HepG2 (cell line): ENCODE results near the gene TUBB4B. TPM values are rescaled to one million over a fixed set of nuclear protein-coding genes. Genes with fewer than 3 reads are reported as not detected.

Source experiments
- ATF4 ChIP-seq, 2 experiments: fragments of 450-650 bp in 1 of 2; sonication (generic) in 1 of 2; formaldehyde crosslinking; IDR thresholded peaks; 2 replicates each; pipeline versions ENCODE4 v1.5.0 to v1.8.0; 2020 to 2022; ENCODE audit warnings: mild to moderate bottlenecking in 1 of 2, missing genetic modification reagents in 1 of 2
- ATF7-NPFF ChIP-seq: sonication (generic); formaldehyde crosslinking; IDR thresholded peaks from 2 replicates; pipeline ENCODE4 v1.8.1; 2023; ENCODE audit warnings: mild to moderate bottlenecking, low read depth, missing genetic modification reagents, moderate library complexity
- CEBPG ChIP-seq: IDR thresholded peaks from 2 replicates; pipeline ENCODE4 v1.6.1; 2016
- MEF2D ChIP-seq: sonication (generic); formaldehyde crosslinking; IDR thresholded peaks from 2 replicates; pipeline ENCODE4 v1.5.1; 2020; ENCODE audit warnings: mild to moderate bottlenecking, missing genetic modification reagents
- NFE2 ChIP-seq: sonication (generic); formaldehyde crosslinking; IDR thresholded peaks from 2 replicates; pipeline ENCODE4 v1.4.0; 2020; ENCODE audit warnings: missing genetic modification reagents
- TBL1XR1 ChIP-seq: fragments of 150-350 bp; IDR thresholded peaks from 2 replicates; pipeline ENCODE4 v1.6.1; 2014; ENCODE audit warnings: borderline replicate concordance, low read length; ENCODE audit not compliant: partially characterized antibody
- TBX3 ChIP-seq: fragments of 450-650 bp; IDR thresholded peaks from 2 replicates; pipeline ENCODE4 v1.6.1; 2017; ENCODE audit warnings: antibody characterized with exemption, mild to moderate bottlenecking, inconsistent platforms, borderline replicate concordance
- ZBTB26 ChIP-seq: IDR thresholded peaks from 2 replicates; pipeline ENCODE4 v1.6.1; 2016; ENCODE audit warnings: missing compliant biosample characterization, missing genetic modification reagents, borderline replicate concordance
- ZFP91 ChIP-seq: sonication (generic); formaldehyde crosslinking; IDR thresholded peaks from 2 replicates; pipeline ENCODE4 v1.9.0; 2022; ENCODE audit warnings: missing genetic modification reagents, mild to moderate bottlenecking, borderline replicate concordance
- ZNF33B ChIP-seq: sonication (generic); formaldehyde crosslinking; IDR thresholded peaks from 2 replicates; pipeline ENCODE4 v1.5.1; 2020; ENCODE audit warnings: mild to moderate bottlenecking, missing genetic modification reagents
- ZNF674 ChIP-seq: sonication (generic); formaldehyde crosslinking; IDR thresholded peaks from 2 replicates; pipeline ENCODE4 v1.5.0; 2020; ENCODE audit warnings: low read depth, mild to moderate bottlenecking, missing genetic modification reagents
- ZNF746 ChIP-seq: sonication (generic); formaldehyde crosslinking; IDR thresholded peaks from 2 replicates; pipeline ENCODE4 v1.8.0; 2022; ENCODE audit warnings: mild to moderate bottlenecking, missing genetic modification reagents
- ZSCAN20 ChIP-seq: sonication (generic); formaldehyde crosslinking; IDR thresholded peaks from 2 replicates; pipeline ENCODE4 v1.4.0; 2020; ENCODE audit warnings: missing genetic modification reagents, mild to moderate bottlenecking, borderline replicate concordance
- ZUFSP ChIP-seq: sonication (generic); formaldehyde crosslinking; IDR thresholded peaks from 2 replicates; pipeline ENCODE4 v1.9.0; 2021; ENCODE audit warnings: missing genetic modification reagents, mild to moderate bottlenecking, borderline replicate concordance
- ZXDC ChIP-seq: sonication (generic); formaldehyde crosslinking; IDR thresholded peaks from 2 replicates; pipeline ENCODE4 v1.5.0; 2020; ENCODE audit warnings: mild to moderate bottlenecking, missing genetic modification reagents
- polyA plus RNA-seq, 8 experiments: library from polyadenylated mRNA; depleted of rRNA in 3 of 8; stranded (reverse) in 7 of 8; unstranded in 1 of 8; fragments of >200 nt; fragmentation: Illumina TruSeq in 4 of 8; extraction: Trizol in 4 of 8; gene quantifications; 2 replicates each; pipeline versions ENCODE4 v1.2.1 to v1.2.3, GENCODE V29; 2011 to 2016; ENCODE audit warnings: low read depth in 4 of 8, missing spikeins in 1 of 8, mixed read lengths in 1 of 8; ENCODE audit not compliant: insufficient read depth in 1 of 8
- total RNA-seq, 5 experiments: library from RNA; depleted of rRNA; stranded (reverse); fragments of >200 nt; fragmentation: Illumina TruSeq; extraction: Trizol; gene quantifications; 2 replicates each; pipeline ENCODE4 v1.2.3, GENCODE V29; 2016; ENCODE audit warnings: low read depth in 1 of 5

The TUBB4B gene
- total and polyA plus RNA-seq, 2 of the 13 experiments (the other 11 are each of a cell fraction or from before 2014, with no cell fraction given), result 182 to 412 TPM

GRCh38 chr9:137200311-137201204 is 40.5 kb upstream of the TUBB4B start, which contains the start of gene TPRN (continued):
- TF ChIP-seq ZFP91, result peak; percentile 76
- no peak for TF ChIP-seq NFE2 (CRISPR knock-in tag)
- 0 out of 2 replicates have a peak, but pooled peaks have one; percentile 23 for TF ChIP-seq ZXDC
- no peak for TF ChIP-seq ZUFSP (CRISPR knock-in tag)
- peak; percentile 28; the same call in 1 of the 2 replicates for TF ChIP-seq ZNF33B (CRISPR knock-in tag)
- TF ChIP-seq MEF2D, result peak; percentile 86
- no peak for TF ChIP-seq TBL1XR1
- TF ChIP-seq ZNF674 (CRISPR knock-in tag), result no peak
- no peak for TF ChIP-seq ZNF746
- peak; percentile 62; the same call in 1 of the 2 replicates for TF ChIP-seq ZBTB26 (CRISPR knock-in tag)
- TF ChIP-seq ATF4 (CRISPR knock-in tag; IDR thresholded peaks at IDR 0.05), result no peak
- no peak for TF ChIP-seq TBX3
- TF ChIP-seq ZSCAN20 (CRISPR knock-in tag), result 0 out of 2 replicates have a peak, but pooled peaks have one; percentile 0
- TF ChIP-seq ATF7-NPFF (CRISPR knock-in tag), result peak; percentile 77
- TF ChIP-seq CEBPG (CRISPR knock-in tag), result peak; percentile 18; the same call in 1 of the 2 replicates
